Stomach (tissue), 9 donors: ENCODE results near the gene KRTAP10-6. TPM values are rescaled to one million over a fixed set of nuclear protein-coding genes. Genes with fewer than 3 reads are reported as not detected.
A peak's percentile ranks its signal among the peaks of the same experiment; 100 is the strongest.

Source experiments
- DNase-seq, 2 donors: peaks; one replicate each; pipeline versions ENCODE4 v3.0.0 to v3.0.0-alpha.2; 2013 to 2019
- H3K27ac ChIP-seq, 5 donors: fragments of 200-600 bp in 4 of 5; sonication (generic) in 4 of 5; one replicate each; pipeline ENCODE4 v1.5.1; 2013 to 2019; ENCODE audit warnings: mild to moderate bottlenecking in 1 of 5, moderate library complexity in 1 of 5
- H3K27me3 ChIP-seq, 3 donors: fragments of 200-600 bp; sonication (generic); one replicate each; pipeline ENCODE4 v1.5.1; 2017 to 2019; ENCODE audit warnings: mixed run types in 1 of 3
- H3K36me3 ChIP-seq, 4 donors: fragments of 200-600 bp; sonication (generic); 1 replicate in 3 of 4; 2 replicates in 1 of 4; pipeline ENCODE4 v1.5.1; 2016 to 2019
- H3K4me1 ChIP-seq, 4 donors: fragments of 200-600 bp; sonication (generic); one replicate each; pipeline ENCODE4 v1.5.1; 2016 to 2019
- H3K4me3 ChIP-seq, 4 donors: fragments of 200-600 bp; sonication (generic) in 3 of 4; one replicate each; pipeline ENCODE4 v1.5.1; 2016 to 2019; ENCODE audit warnings: mild to moderate bottlenecking in 1 of 4
- H3K9me3 ChIP-seq, 4 donors: fragments of 200-600 bp; sonication (generic); one replicate each; pipeline ENCODE4 v1.5.1; 2016 to 2019
- CTCF ChIP-seq, 7 experiments: fragments of 450-650 bp in 4 of 7; fragments of 200-600 bp in 3 of 7; sonication (generic) in 3 of 7; IDR thresholded peaks; one replicate each; pipeline ENCODE4 v1.5.1; 2016 to 2019; ENCODE audit warnings: antibody characterized with exemption in 7 of 7, control low read depth in 2 of 7, mild to moderate bottlenecking in 1 of 7
- EP300 ChIP-seq: sonication (generic); formaldehyde crosslinking; IDR thresholded peaks from one replicate; pipeline ENCODE4 v1.6.1; 2017; ENCODE audit warnings: antibody characterized with exemption
- POLR2A ChIP-seq, 4 donors: fragments of 450-650 bp; IDR thresholded peaks; one replicate each; pipeline ENCODE4 v1.6.1; 2016; ENCODE audit warnings: antibody characterized with exemption in 4 of 4, control low read depth in 2 of 4, mild to moderate bottlenecking in 1 of 4, moderate library complexity in 1 of 4
- POLR2AphosphoS5 ChIP-seq, 3 donors: sonication (generic); formaldehyde crosslinking; IDR thresholded peaks; one replicate each; pipeline ENCODE4 v1.6.1; 2016; ENCODE audit warnings: antibody characterized with exemption in 3 of 3
- WGBS, 5 donors: extraction: QIAGEN DNeasy Blood & Tissue Kit in 3 of 5; methylation state at CpG; one replicate each; pipeline versions ENCODE4 v1.1.5 to v1.1.7; 2013 to 2018; 5-methylcytosine and 5-hydroxymethylcytosine counted together
- intact Hi-C: fragments of 100-400 bp; cut with DNase I; formaldehyde crosslinking; loops from one replicate; pipeline ENCODE4 v1.15.1; 2023; ENCODE audit warnings: low total_unique reads
- polyA plus RNA-seq, 3 donors: library from polyadenylated mRNA; stranded (reverse); fragments of 200-250 nt; gene quantifications; one replicate each; pipeline ENCODE4 v1.2.3, GENCODE V29; 2013
- total RNA-seq, 5 donors: library from RNA; depleted of rRNA; stranded (reverse); fragments of >200 nt; gene quantifications; one replicate each; pipeline versions ENCODE4 v1.1.0 to v1.2.3, GENCODE V29; 2014 to 2016
- donor health status: healthy with polysubstance abuse.
- donor health status: Bipolar disorder and iron deficiency.
- donor health status: healthy.

KRTAP10-6 gene
- total and polyA plus RNA-seq, 8 donors = not detected

DNA sequence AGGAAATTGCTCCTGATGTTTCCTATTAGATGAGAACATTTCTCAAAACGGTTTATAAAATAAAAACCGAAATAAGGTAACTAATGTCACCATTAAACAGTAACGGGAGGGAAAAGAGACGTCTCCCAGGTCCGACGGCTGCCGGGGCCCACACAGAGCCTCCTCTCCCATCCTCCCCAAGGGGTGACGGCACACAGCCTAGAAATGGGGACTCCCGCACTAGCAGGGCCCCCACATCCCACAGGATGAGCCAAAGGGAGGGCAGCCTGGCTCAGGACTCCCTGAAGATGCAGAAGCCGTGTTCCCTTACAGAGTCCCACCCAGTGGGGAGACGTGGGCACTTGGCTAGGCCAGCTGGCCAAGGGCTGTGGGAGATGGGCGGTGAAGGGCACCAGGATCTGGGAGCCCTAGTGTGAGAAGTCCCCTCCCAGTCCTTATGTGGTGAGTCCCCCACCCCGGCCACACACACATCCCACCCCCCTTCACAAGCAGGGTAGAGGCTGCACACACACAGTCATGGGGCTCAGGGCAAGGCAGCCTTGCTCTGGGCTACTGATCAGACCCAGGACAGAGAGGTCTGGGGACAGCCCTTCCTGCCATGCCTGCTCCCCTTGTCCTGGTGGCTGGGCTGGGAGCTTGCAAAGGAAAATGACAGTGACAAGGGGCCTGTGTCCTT is 37.0 kb downstream of the KRTAP10-6 start:
- intact Hi-C loops = no loop called here
- WGBS, 5 donors = 78 to 86% (median 81%) methylated on average over 10 to 13 of the region's 13 CpGs

DNA sequence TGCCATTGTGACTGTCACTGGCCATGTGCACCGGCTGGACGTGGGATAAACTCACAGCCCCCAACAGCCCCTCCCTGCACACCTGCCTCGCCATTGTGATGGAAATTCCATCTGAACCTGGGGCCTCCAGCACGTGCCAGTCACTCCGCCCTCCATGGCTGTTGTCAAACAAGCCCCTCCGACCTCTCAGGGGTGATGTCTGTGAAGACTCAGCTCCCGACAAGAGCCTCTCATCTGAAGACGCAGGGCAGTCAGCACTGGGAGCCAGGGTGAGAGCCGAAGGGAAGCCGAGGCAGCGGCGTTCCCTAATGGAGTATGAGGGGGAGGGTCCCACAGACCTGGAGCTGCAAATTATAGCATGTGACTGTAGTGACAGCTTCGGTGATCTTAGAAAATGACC is 39.6 kb downstream of the KRTAP10-6 start:
- Histone ChIP-seq H3K4me3 (no peak overlapping the region), H3K4me1 (peaks cover 0 to 9% (median 9%) of the 10 kb centered on the region in 4 donors), H3K9me3 (peaks cover 0 to 6% (median 0%) of the 10 kb centered on the region in 4 donors), H3K36me3 (no peaks in the 10 kb centered on the region), H3K27ac (no peak overlapping the region), H3K27me3 (peaks cover 0 to 70% (median 19%) of the 10 kb centered on the region in 3 donors)
- no peak for DNase-seq
- intact Hi-C loops = no loop called here
- WGBS, 5 donors = 73 to 81% (median 78%) methylated on average over 9 to 13 of the region's 13 CpGs
- TF ChIP-seq POLR2AphosphoS5 (IDR thresholded peaks at IDR 0.05) (no peak), POLR2A (IDR thresholded peaks at IDR 0.05) (no peak), CTCF (IDR thresholded peaks at IDR 0.05) (no peak), EP300 (no peak)

More for the DNA sequence above, 37.0 kb downstream of the KRTAP10-6 start:
- Histone ChIP-seq H3K4me3 (no peak overlapping the region), H3K36me3 (no peaks in the 10 kb centered on the region), H3K27ac (no peak overlapping the region), H3K4me1 (no peaks in the 10 kb centered on the region), H3K27me3 (peaks cover 0 to 61% (median 20%) of the 10 kb centered on the region in 3 donors), H3K9me3 (peaks cover 0 to 6% (median 0%) of the 10 kb centered on the region in 4 donors)
- no peak for TF ChIP-seq CTCF (IDR thresholded peaks at IDR 0.05)
- TF ChIP-seq POLR2A (IDR thresholded peaks at IDR 0.05) = no peak
- no peak for TF ChIP-seq POLR2AphosphoS5 (IDR thresholded peaks at IDR 0.05)
- no peak for TF ChIP-seq EP300
- no peak for DNase-seq

- DNase-seq = peak in 1 of 2 donors; percentile 21
- intact Hi-C loops = no loop called here
- H3K4me3 ChIP-seq = no peak overlapping the region
- 85 to 100% (median 91%) methylated on average over 4 to 6 of the region's 6 CpGs for WGBS, 5 donors
- no peak for TF ChIP-seq CTCF (IDR thresholded peaks at IDR 0.05)
- no peak for TF ChIP-seq POLR2AphosphoS5 (IDR thresholded peaks at IDR 0.05)
- no peak for TF ChIP-seq EP300
- TF ChIP-seq POLR2A (IDR thresholded peaks at IDR 0.05) = no peak
- H3K4me1 ChIP-seq = peaks cover 0 to 9% (median 9%) of the 10 kb centered on the region in 4 donors
- H3K27me3 ChIP-seq = peaks cover 0 to 67% (median 14%) of the 10 kb centered on the region in 3 donors
- H3K27ac ChIP-seq = no peak overlapping the region
- H3K9me3 ChIP-seq = peaks cover 0 to 6% (median 0%) of the 10 kb centered on the region in 4 donors
- no peaks in the 10 kb centered on the region for H3K36me3 ChIP-seq
Observed at GRCh38 chr21:44552136-44552535, 40.2 kb downstream of the KRTAP10-6 start.

- 42 to 67% (median 45%) methylated on average over 15 to 17 of the region's 17 CpGs for WGBS, 5 donors
- peak in 1 of 2 donors; percentile 21 for DNase-seq
- intact Hi-C loops = no loop called here
Observed at GRCh38 chr21:44551340-44551961, 40.9 kb downstream of the KRTAP10-6 start, which contains the start of gene KRTAP10-2. Gene KRTAP10-2, minus strand, starts transcription at chr21:44551505. Its CDS starts 47 bp downstream, at chr21:44551458.

More at GRCh38 chr21:44551340-44551961, 40.9 kb downstream of the KRTAP10-6 start, which contains the start of gene KRTAP10-2:
- Histone ChIP-seq H3K27ac (no peak within 1 kb of the TSS), H3K4me1 (peaks cover 0 to 9% (median 9%) of the 10 kb centered on the region in 4 donors), H3K27me3 (peaks cover 0 to 60% (median 10%) of the 10 kb centered on the region in 3 donors), H3K4me3 (no peak within 1 kb of the TSS), H3K36me3 (no peaks in the 10 kb centered on the region), H3K9me3 (peaks cover 0 to 10% (median 2%) of the 10 kb centered on the region in 4 donors)
- TF ChIP-seq POLR2A (IDR thresholded peaks at IDR 0.05) = no peak
- no peak for TF ChIP-seq CTCF (IDR thresholded peaks at IDR 0.05)
- TF ChIP-seq POLR2AphosphoS5 (IDR thresholded peaks at IDR 0.05) = no peak
- TF ChIP-seq EP300 = no peak
